ENCODE measurements around the gene TAF4.

The TAF4 gene

DNA sequence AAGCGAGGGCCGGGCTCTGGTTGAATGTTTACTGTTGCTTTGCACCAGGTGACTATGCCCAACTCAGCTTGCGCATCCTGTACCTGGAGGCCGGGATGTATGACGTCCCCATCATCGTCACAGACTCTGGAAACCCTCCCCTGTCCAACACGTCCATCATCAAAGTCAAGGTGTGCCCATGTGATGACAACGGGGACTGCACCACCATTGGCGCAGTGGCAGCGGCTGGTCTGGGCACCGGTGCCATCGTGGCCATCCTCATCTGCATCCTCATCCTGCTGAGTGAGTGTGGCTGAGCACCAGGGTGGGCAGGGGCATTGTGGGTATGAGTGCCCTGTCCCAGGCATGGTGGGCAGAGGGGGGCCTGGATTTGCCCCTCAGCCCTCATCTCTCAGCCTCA lies 136.1 kb downstream of the TAF4 start:
- no peak for DNase-seq

- no peak for DNase-seq
Measured at GRCh38 chr20:61927826-61928541, 137.7 kb downstream of the TAF4 start.

- DNase-seq: no peak
Measured at GRCh38 chr20:61927193-61927825, 138.4 kb downstream of the TAF4 start.

- DNase-seq: no peak
Measured at GRCh38 chr20:61926796-61927192, 138.9 kb downstream of the TAF4 start.

DNA sequence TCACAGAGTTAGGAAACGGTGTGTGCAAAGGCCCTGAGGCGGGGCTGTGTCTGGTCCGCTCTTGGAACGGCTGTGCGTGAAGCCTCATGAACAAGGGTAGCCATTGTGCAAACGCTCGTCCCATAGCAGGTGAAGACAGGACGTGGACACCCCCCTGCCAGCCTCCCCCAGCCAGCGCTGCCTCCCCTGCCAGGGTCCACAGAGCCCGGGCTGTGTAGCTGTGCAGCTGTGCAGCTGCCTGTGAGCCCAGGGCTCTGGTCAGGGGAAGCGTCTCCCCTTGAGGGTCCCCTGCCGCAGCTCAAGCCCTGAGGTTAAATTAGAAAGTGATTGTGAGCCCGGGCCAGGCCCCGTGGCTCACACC lies 139.4 kb downstream of the TAF4 start:
- DNase-seq: no peak

DNA sequence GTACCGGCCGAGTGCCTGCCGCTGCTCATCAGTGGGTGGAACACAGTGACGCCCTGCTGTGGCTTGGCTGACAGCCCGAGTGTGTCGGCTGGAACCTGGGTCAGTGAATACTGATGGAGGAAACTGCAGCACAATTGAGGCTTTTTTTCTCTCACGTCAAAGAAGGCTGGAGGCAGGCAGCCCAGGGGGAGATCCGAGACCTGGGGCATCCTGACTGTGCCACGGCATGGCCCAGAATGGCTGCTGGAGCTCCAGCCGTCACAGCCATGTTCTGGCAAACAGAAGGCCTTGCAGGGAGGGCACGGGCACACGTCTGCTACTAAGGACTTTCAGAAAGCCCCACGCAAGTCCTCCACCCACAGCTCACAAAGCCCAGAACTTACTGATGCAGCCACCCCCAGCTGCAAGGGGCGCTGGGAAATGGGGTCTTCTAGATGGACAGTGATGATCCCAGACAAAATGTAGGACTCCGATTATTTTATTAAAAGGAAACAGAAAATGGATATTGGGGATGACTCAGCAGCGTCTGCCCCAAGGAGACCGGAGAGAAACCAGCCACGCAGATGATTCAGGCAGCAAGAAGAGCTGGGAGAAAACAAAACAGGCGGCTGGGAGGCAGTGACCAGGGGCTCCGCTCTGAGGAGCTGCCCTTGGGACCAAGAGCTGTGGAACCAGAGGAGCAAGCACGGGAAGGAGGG lies 140.0 kb downstream of the TAF4 start:
- no peak for DNase-seq

GRCh38 chr20:61924858-61925554 lies 140.7 kb downstream of the TAF4 start:
- DNase-seq: no peak

All from T-helper 9 cell (primary cell).